Left lobe of liver (tissue), 2 donors: ENCODE data around the gene SOS1. TPM values are rescaled to one million over a fixed set of nuclear protein-coding genes. Genes with fewer than 3 reads are reported as not detected.
"Not testable (repeated sequence)": the region's sequence is repeated elsewhere in the genome, so short reads cannot be mapped to it uniquely, and the experiment has no call there.

Source experiments
- ATAC-seq: fragments of 200-7000 bp; cut with Tn5 transposase; one replicate; pipeline ENCODE4 v1.9.1; 2020; ENCODE audit warnings: mild to moderate bottlenecking, moderate library complexity
- DNase-seq: peaks from one replicate; pipeline ENCODE4 v3.0.0-alpha.2; 2020; ENCODE audit warnings: low spot score
- total RNA-seq: library from RNA; stranded (reverse); gene quantifications from one replicate; pipeline ENCODE4 v1.2.1, GENCODE V29; 2021
- donor health status: DM: no; HTN: no; CAD: no; lungs with moderate emphysema.
- donor health status: DM: no; HTN: yes; CAD: no.

The SOS1 gene
- total RNA-seq, 1 donor from 2014 or later: 14.1 TPM

DNA sequence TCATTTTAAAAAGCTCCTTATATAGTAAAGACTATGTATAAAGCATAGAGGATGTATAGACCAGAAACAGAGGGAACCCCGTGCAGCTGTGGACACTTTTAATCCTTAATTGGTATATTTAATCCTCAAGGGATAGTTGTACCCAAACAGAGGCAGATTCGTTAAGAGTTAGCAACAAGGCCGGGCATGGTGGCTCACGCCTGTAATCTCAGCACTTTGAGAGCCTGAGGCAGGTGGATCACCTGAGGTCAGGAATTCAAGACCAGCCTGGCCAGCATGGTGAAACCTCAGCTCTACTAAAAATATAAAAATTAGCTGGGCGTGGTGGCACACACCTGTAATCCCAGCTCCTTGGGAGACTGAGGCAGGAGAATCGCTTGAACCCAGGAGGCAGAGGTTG lies 184.3 kb downstream of the SOS1 start:
- DNase-seq, ATAC-seq: not testable (repeated sequence)

- ATAC-seq (no peak), DNase-seq (no peak)
Measured at GRCh38 chr2:38935568-38936172, 185.2 kb downstream of the SOS1 start.

GRCh38 chr2:38934742-38935141 lies 186.1 kb downstream of the SOS1 start:
- DNase-seq (no peak), ATAC-seq (no peak)

GRCh38 chr2:38933653-38934052 lies 187.2 kb downstream of the SOS1 start:
- ATAC-seq (no peak), DNase-seq (no peak)

DNA sequence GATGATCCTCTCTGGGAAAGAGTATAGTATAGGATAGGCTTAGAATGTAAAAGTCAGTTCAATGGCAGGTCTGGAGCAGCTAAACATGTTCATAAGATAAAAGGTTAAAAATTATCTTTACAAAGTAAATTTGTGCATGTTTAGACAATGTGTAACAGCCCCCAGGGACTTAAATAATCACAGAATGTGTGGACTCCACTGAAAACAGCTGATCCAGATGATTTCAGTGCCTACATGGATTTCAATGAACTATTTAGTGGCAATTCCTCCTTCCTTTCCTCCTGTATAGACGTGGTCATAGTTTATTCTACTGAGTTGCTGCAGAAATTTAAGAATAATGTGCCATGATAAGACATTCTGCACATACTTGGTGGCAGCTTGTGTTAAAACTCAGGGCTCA lies 188.3 kb downstream of the SOS1 start:
- ATAC-seq: no peak
- DNase-seq: no peak

Other genes with a start within 250 kb of the SOS1 start
- 4.2 TPM for gene DHX57, start 245.1 kb downstream of the SOS1 start, total RNA-seq
- gene MORN2, start 245.1 kb downstream of the SOS1 start, total RNA-seq: 4.6 TPM
- 0.10 TPM for gene ARHGEF33, start 231.2 kb downstream of the SOS1 start, total RNA-seq
- gene CDKL4, start 122.9 kb upstream of the SOS1 start, total RNA-seq: not detected